Spleen (tissue), 11 donors: ENCODE data around the gene TMEM138. TPM values are rescaled to one million over a fixed set of nuclear protein-coding genes. Genes with fewer than 3 reads are reported as not detected.

Experiments used
- DNase-seq: peaks from one replicate; pipeline ENCODE4 v3.0.0-alpha.2; 2020
- H3K27ac ChIP-seq, 8 donors: fragments of 200-600 bp; sonication (generic) in 7 of 8; 1 replicate in 4 of 8; 2 replicates in 4 of 8; pipeline versions ENCODE4 v1.5.0 to v1.8.0; 2016 to 2021; ENCODE audit warnings: inconsistent platforms in 4 of 8, mild to moderate bottlenecking in 4 of 8, moderate library complexity in 1 of 8
- H3K27me3 ChIP-seq, 7 donors: fragments of 200-600 bp; sonication (generic) in 6 of 7; replicated peaks in 1 of 7; 1 replicate in 4 of 7; 2 replicates in 3 of 7; pipeline versions ENCODE4 v1.5.0 to v1.8.0; 2016 to 2021; ENCODE audit warnings: inconsistent platforms in 3 of 7, mild to moderate bottlenecking in 1 of 7
- H3K36me3 ChIP-seq, 6 donors: fragments of 200-600 bp; sonication (generic) in 5 of 6; 1 replicate in 4 of 6; 2 replicates in 2 of 6; pipeline versions ENCODE4 v1.5.0 to v1.8.0; 2016 to 2021; ENCODE audit warnings: inconsistent platforms in 2 of 6
- H3K4me1 ChIP-seq, 6 donors: fragments of 200-600 bp; sonication (generic) in 5 of 6; 1 replicate in 3 of 6; 2 replicates in 3 of 6; pipeline versions ENCODE4 v1.5.0 to v1.8.0; 2016 to 2021; ENCODE audit warnings: inconsistent platforms in 3 of 6
- H3K4me3 ChIP-seq, 8 donors: fragments of 200-600 bp; sonication (generic) in 7 of 8; 1 replicate in 4 of 8; 2 replicates in 4 of 8; pipeline versions ENCODE4 v1.5.0 to v1.8.0; 2016 to 2021; ENCODE audit warnings: inconsistent platforms in 4 of 8, mild to moderate bottlenecking in 4 of 8, moderate library complexity in 2 of 8
- H3K9me3 ChIP-seq, 8 donors: fragments of 200-600 bp; sonication (generic) in 7 of 8; 1 replicate in 4 of 8; 2 replicates in 4 of 8; pipeline versions ENCODE4 v1.5.0 to v1.8.0; 2016 to 2021; ENCODE audit warnings: inconsistent platforms in 4 of 8
- CTCF ChIP-seq, 11 experiments: fragments of 200-600 bp in 7 of 11; fragments of 450-650 bp in 4 of 11; sonication (generic) in 4 of 11; IDR thresholded peaks in 8 of 11; conservative IDR thresholded peaks in 3 of 11; 1 replicate in 7 of 11; 2 replicates in 4 of 11; pipeline versions ENCODE4 v1.4.0 to v1.8.0; 2016 to 2021; ENCODE audit warnings: antibody characterized with exemption in 11 of 11, inconsistent platforms in 4 of 11, mild to moderate bottlenecking in 1 of 11
- POLR2A ChIP-seq, 3 donors: fragments of 450-650 bp; IDR thresholded peaks; one replicate each; pipeline ENCODE4 v1.5.1; 2017; ENCODE audit warnings: antibody characterized with exemption in 3 of 3, mild to moderate bottlenecking in 1 of 3
- POLR2AphosphoS5 ChIP-seq, 3 donors: sonication (generic); formaldehyde crosslinking; IDR thresholded peaks; one replicate each; pipeline ENCODE4 v1.5.1; 2017; ENCODE audit warnings: antibody characterized with exemption in 3 of 3
- WGBS, 5 donors: extraction: QIAGEN DNeasy Blood & Tissue Kit in 3 of 5; methylation state at CpG; one replicate each; pipeline versions ENCODE4 v1.1.5 to v1.1.7; 2013 to 2018; 5-methylcytosine and 5-hydroxymethylcytosine counted together
- intact Hi-C: fragments of 100-400 bp; cut with DNase I; formaldehyde crosslinking; loops from one replicate; pipeline ENCODE4 v1.15.0; 2023; ENCODE audit warnings: low total_unique reads
- polyA plus RNA-seq, 3 donors: library from polyadenylated mRNA; stranded (reverse); fragments of 200-250 nt; gene quantifications; one replicate each; pipeline ENCODE4 v1.2.1, GENCODE V29; 2013
- total RNA-seq, 7 donors: library from RNA; depleted of rRNA in 3 of 7; stranded (reverse); fragments of >200 nt in 3 of 7; fragmentation: NEBNext Ultra II Directional in 4 of 7; extraction: Animal tissue kit (Norgen Biotek cat#: 25700) in 4 of 7; gene quantifications; one replicate each; pipeline versions ENCODE4 v1.1.0 to v1.2.1, GENCODE V29; 2016 to 2021
- donor health status: healthy with polysubstance abuse.
- donor health status: DM: no; HTN: no; CAD: no; lungs with moderate emphysema.
- donor health status: DM: no; HTN: no; CAD: no.
- donor health status: Bipolar disorder and iron deficiency.
- donor health status: healthy.
- donor health status: DM: no; HTN: no; CAD: no.
- donor health status: DM: yes; HTN: yes; CAD: no.

TMEM138 gene
- total and polyA plus RNA-seq, 10 donors, result 26.8 to 53.9 (median 42.5) TPM

- WGBS, 5 donors, result 16 to 47% (median 30%) methylated on average over 2 of the region's 2 CpGs
- Histone ChIP-seq H3K4me3 (no peak overlapping the region), H3K27ac (peak overlapping the region in 7 of 8 donors; percentile 12 to 72 (median 24)), H3K9me3 (no peaks in the 10 kb centered on the region), H3K36me3 (peaks cover 5 to 100% (median 97%) of the 10 kb centered on the region in 6 donors), H3K27me3 (no peaks in the 10 kb centered on the region), H3K4me1 (peaks cover 0 to 38% (median 19%) of the 10 kb centered on the region in 6 donors)
- DNase-seq, result no peak
- intact Hi-C loops, result no loop called here
- TF ChIP-seq POLR2A (IDR thresholded peaks at IDR 0.05) (no peak), POLR2AphosphoS5 (IDR thresholded peaks at IDR 0.05) (no peak), CTCF (IDR thresholded peaks at IDR 0.05 in 8 of 11, conservative IDR thresholded peaks at IDR 0.05 in 3 of 11) (no peak)
Observed at GRCh38 chr11:61414547-61414946, 52.4 kb downstream of the TMEM138 start.

- no peak for DNase-seq
- Histone ChIP-seq H3K27me3 (no peaks in the 10 kb centered on the region), H3K27ac (peak overlapping the region in 1 of 8 donors; percentile 72), H3K9me3 (no peaks in the 10 kb centered on the region), H3K36me3 (peaks cover 5 to 100% (median 98%) of the 10 kb centered on the region in 6 donors), H3K4me1 (peaks cover 0 to 42% (median 19%) of the 10 kb centered on the region in 6 donors), H3K4me3 (no peak overlapping the region)
- intact Hi-C loops, result no loop called here
- 93 to 99% (median 97%) methylated on average over 6 of the region's 6 CpGs for WGBS, 5 donors
- TF ChIP-seq POLR2A (IDR thresholded peaks at IDR 0.05), result no peak
- TF ChIP-seq CTCF (IDR thresholded peaks at IDR 0.05 in 8 of 11, conservative IDR thresholded peaks at IDR 0.05 in 3 of 11), result no peak
- TF ChIP-seq POLR2AphosphoS5 (IDR thresholded peaks at IDR 0.05), result no peak
Observed at GRCh38 chr11:61415381-61415780, 53.2 kb downstream of the TMEM138 start.

- no peak for DNase-seq
- H3K27ac ChIP-seq, result peak overlapping the region in 6 of 8 donors; percentile 48 to 85 (median 72)
- WGBS, 5 donors, result 82 to 91% (median 88%) methylated on average over 3 of the region's 3 CpGs
Observed at GRCh38 chr11:61416941-61417340, 54.8 kb downstream of the TMEM138 start.

More at GRCh38 chr11:61416941-61417340, 54.8 kb downstream of the TMEM138 start:
- H3K4me1 ChIP-seq, result peaks cover 0 to 56% (median 19%) of the 10 kb centered on the region in 6 donors
- H3K36me3 ChIP-seq, result peaks cover 2 to 100% (median 95%) of the 10 kb centered on the region in 6 donors
- no peaks in the 10 kb centered on the region for H3K27me3 ChIP-seq
- peak overlapping the region in 1 of 8 donors; percentile 41 for H3K4me3 ChIP-seq
- intact Hi-C loops, result no loop called here
- no peak for TF ChIP-seq POLR2AphosphoS5 (IDR thresholded peaks at IDR 0.05)
- TF ChIP-seq POLR2A (IDR thresholded peaks at IDR 0.05), result no peak
- TF ChIP-seq CTCF (IDR thresholded peaks at IDR 0.05 in 8 of 11, conservative IDR thresholded peaks at IDR 0.05 in 3 of 11), result no peak
- no peaks in the 10 kb centered on the region for H3K9me3 ChIP-seq
